Measurements from ENCODE around the gene DUSP18.
"Not testable (repeated sequence)": the region's sequence is repeated elsewhere in the genome, so short reads cannot be mapped to it uniquely, and the experiment has no call there.

DUSP18 gene

GRCh38 chr22:30636226-30637077 lies 31.2 kb downstream of the DUSP18 start:
- DNase-seq = no peak

GRCh38 chr22:30635273-30636225 lies 32.1 kb downstream of the DUSP18 start, which contains the start of gene SLC35E4:
Gene SLC35E4, plus strand, starts transcription at chr22:30635781. Its CDS starts 670 bp downstream, at chr22:30636451.
- no peak for DNase-seq

DNA sequence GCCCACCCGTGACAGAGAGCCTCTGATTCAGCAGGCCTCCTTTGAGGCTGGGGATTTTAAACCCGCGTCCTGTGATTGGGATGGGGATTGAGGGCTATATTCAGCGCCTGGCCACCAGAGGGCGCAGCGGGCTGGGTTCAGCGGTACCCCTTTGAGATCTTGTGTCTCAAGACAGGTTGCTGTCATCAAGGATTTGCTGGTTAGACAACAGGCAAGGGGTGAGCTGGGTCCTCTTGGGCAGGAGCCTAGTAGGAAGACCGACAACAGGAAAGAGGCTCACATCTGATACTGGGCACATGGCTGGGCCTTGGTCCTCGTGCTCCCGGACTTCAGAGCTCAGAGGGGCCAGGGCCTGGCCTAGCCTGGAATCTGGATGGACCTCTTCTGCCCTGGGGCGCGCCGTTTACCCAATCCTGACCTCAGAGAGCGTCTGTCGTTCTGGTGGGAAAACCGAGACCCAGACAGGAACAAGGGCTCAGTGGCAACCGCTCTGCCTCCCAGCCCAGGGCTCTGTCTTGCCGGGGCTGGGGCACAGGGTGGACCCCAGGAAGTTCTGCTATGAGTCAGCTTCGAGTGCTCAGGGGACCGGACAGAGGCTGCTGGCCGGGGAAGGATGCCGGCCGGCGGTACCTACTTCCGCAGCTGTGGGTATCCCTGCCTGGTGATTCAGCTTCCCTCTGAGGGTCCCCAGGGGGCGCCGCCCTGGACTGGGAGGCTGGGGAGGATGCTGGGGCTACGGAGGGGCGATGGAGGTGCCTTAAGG lies 33.0 kb downstream of the DUSP18 start:
- DNase-seq = no peak

DNA sequence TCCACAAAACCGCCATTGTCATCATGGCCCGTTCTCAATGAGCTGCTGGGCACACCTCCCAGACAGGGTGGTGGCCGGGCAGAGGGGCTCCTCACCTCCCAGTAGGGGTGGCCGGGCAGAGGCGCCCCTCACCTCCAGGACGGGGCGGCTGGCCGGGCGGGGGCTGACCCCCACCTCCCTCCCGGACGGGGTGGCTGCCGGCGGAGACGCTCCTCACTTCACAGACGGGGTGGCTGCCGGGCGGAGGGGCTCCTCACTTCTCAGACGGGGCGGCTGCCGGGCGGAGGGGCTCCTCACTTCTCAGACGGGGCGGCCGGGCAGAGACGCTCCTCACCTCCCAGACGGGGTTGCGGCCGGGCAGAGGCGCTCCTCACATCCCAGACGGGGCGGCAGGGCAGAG lies 36.2 kb downstream of the DUSP18 start:
- not testable (repeated sequence) for DNase-seq

DNA sequence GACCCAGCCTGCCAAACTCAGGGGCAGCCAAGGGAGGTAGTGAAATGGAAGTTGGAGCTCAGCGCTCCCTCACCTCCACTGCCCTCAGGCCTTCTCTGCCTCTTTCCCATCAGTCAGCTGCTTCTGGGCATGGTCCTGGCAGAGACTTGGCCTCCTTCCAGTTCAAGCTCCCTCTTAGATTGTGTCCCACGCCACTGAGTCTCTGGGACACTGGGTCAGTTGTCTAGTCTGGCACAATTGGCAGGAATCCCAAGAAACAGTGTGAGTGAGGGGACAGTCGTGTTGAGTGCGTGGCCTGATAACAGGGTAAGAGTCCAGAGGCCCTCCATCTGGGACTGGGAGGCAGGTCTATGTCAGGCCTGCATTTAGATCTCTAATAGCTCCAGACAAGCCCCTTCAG lies 39.2 kb downstream of the DUSP18 start:
- no peak for DNase-seq

- DNase-seq = no peak
These were observed 40.2 kb downstream of the DUSP18 start for GRCh38 chr22:30627471-30627870.

- no peak for DNase-seq
These were observed 41.3 kb downstream of the DUSP18 start for GRCh38 chr22:30626413-30626812.

DNA sequence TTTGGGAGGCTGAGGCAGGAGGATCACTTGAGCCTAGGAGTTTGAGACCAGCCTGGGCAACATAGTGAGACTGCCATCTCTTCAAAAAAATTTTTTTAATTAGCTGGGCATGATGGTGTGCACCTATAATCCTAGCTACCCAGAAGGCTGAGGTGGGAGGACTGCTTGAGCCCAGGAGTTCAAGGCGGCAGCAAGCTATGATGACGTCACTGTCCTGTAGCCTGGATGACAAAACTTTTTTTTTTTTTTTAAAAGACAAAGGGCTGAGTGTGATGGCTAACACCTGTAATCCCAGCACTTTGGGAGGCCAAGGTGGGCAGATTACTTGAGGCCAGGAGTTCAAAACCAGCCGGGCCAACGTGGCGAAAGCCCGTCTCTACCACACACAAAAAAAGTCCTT lies 47.8 kb downstream of the DUSP18 start:
- not testable (repeated sequence) for DNase-seq

DNA sequence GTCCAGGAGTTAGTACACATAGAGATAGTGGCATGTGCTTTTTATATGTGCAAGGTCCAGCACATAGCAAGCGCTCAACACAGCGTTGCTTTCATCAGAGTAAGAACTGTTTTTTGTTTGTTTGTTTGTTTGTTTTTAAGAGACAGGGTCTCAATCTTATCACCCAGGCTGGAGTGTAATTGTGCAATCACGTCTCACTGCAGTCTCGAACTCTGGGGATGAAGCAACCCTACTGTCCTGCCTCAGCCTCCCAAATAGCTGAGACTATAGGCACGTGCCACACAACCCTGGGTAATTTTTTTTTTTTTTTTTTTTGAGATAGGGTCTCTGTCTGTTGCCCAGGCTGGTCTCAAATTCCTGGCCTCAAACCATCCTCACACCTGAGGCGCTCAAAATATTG lies 49.9 kb downstream of the DUSP18 start:
- no peak for DNase-seq

- DNase-seq = no peak
These were observed 52.1 kb downstream of the DUSP18 start for GRCh38 chr22:30615543-30615954.

- no peak for DNase-seq
These were observed 52.8 kb downstream of the DUSP18 start for GRCh38 chr22:30614879-30615278.

DNA sequence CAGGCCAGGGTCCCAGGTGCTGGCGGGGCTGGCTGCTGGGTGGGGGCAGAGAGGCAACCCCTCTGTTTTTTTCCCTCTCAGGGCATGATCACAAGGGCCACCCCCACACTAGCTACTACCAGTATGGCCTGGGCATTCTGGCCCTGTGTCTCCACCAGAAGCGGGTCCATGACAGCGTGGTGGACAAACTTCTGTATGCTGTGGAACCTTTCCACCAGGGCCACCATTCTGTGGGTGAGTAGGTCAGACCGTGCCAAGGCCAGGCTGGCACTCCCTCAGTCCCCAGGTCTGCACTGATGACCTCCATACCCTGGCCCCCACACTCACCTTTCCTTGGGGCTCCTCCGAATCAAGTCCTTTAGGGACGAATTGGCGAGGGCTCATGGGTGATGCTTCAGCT lies 53.4 kb downstream of the DUSP18 start:
- no peak for DNase-seq

DNA sequence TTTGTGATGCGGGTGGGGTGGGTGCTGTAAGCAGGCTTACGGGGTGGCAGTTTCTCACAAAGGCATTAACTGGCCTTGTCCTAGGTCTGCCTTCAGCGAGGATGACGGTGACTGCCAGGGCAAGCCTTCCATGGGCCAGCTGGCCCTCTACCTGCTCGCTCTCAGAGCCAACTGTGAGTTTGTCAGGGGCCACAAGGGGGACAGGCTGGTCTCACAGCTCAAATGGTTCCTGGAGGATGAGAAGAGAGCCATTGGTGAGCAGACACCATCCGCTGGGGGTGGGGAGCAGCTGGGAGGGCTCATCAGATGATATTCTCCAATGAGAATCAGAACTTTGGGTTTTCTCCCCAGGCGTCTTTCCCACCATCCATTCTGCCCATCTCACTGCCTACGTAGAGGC lies 54.9 kb downstream of the DUSP18 start:
- no peak for DNase-seq
